ENCODE data around the gene POLR1E. TPM values are rescaled to one million over a fixed set of nuclear protein-coding genes. Genes with fewer than 3 reads are reported as not detected.

The POLR1E gene
- total and polyA plus RNA-seq, 10 of the 15 experiments (the other 5 are each of a cell fraction or from before 2014, with no cell fraction given) = 13.7 to 71.3 (median 50.4) TPM

- TF ChIP-seq ZNF217 (IDR thresholded peaks at IDR 0.05) = no peak
- no peak for TF ChIP-seq PML (IDR thresholded peaks at IDR 0.05; ENCODE audit: low read length)
- TF ChIP-seq RELA (IDR thresholded peaks at IDR 0.05; ENCODE audit: borderline replicate concordance, partially characterized antibody) = no peak
- no peak for TF ChIP-seq KLF5 (IDR thresholded peaks at IDR 0.05; ENCODE audit: partially characterized antibody)
- TF ChIP-seq CTCF (IDR thresholded peaks at IDR 0.05 in 2 of 3, conservative IDR thresholded peaks at IDR 0.05 in 1 of 3; ENCODE audit: control insufficient read depth in 2 of 3, extremely low read depth in 1 of 3, insufficient read depth in 1 of 3, low read depth in 3 of 3, low read length in 3 of 3) = no peak
Measured at GRCh38 chr9:37522971-37523370, 37.2 kb downstream of the POLR1E start (continued).

GRCh38 chr9:37523916-37524315, 38.2 kb downstream of the POLR1E start:
- Histone ChIP-seq H3K27me3 (replicated peaks in 1 of 2; ENCODE audit: control insufficient read depth in 2 of 2, insufficient read depth in 2 of 2, low read length in 1 of 2) (no peaks in the 10 kb centered on the region), H3K9ac (ENCODE audit: control insufficient read depth, insufficient read depth, low read length) (no peak overlapping the region), H3K4me2 (ENCODE audit: control insufficient read depth, insufficient read depth) (no peak overlapping the region), H3K27ac (ENCODE audit: control insufficient read depth, insufficient read depth) (no peak overlapping the region), H3K4me1 (ENCODE audit: control insufficient read depth, insufficient read depth, low read length) (peaks cover 6% of the 10 kb centered on the region), H3K9me3 (replicated peaks; ENCODE audit: control insufficient read depth, insufficient read depth, low read length) (no peaks in the 10 kb centered on the region), H3K79me2 (ENCODE audit: control insufficient read depth, insufficient read depth, low read length) (no peaks in the 10 kb centered on the region), H3K4me3 (no peak overlapping the region), H3K36me3 (ENCODE audit: control insufficient read depth in 2 of 2, insufficient read depth in 2 of 2, low read length in 1 of 2) (peaks cover 1 to 12% of the 10 kb centered on the region in 2 experiments; a peak in 2 of 4 replicates), H4K20me1 (ENCODE audit: control insufficient read depth, insufficient read depth) (no peaks in the 10 kb centered on the region), H2AFZ (ENCODE audit: control insufficient read depth, low read depth, low read length) (no peak overlapping the region)
- CTCF ChIA-PET = interaction anchor here (0.7 kb wide), 1 partner anchor 16 kb away, joined by 3 read pairs; no protein-coding TSS in a partner anchor
- RAD21 ChIA-PET (ENCODE audit: unreplicated experiment) = no interaction called here
- intact Hi-C loops (cut with micrococcal nuclease; ENCODE audit: unreplicated experiment) = no loop called here
- SMC1A ChIA-PET (ENCODE audit: uncharacterized antibody, unreplicated experiment) = no interaction called here
- no TSS peak for BruUV-seq (replicated peaks)
- DNase-seq (ENCODE audit: low read depth, low spot score) (no peak), ATAC-seq (no peak), FAIRE-seq (no peak)
- POLR2A ChIA-PET = no interaction called here
- in situ Hi-C loops (cut with MboI) = no loop called here
- WGBS (ENCODE audit: insufficient coverage, insufficient replicate concordance, low lambda C conversion rate, missing lambda C conversion rate) = 98% methylated on average over 6 of the region's 6 CpGs
- TF ChIP-seq PKNOX1 (IDR thresholded peaks at IDR 0.05) = no peak
- TF ChIP-seq ZBTB33 (IDR thresholded peaks at IDR 0.05) = no peak
- TF ChIP-seq NRF1 (conservative IDR thresholded peaks at IDR 0.05; ENCODE audit: low read depth, low read length) = no peak
- TF ChIP-seq STAT3 (IDR thresholded peaks at IDR 0.05; ENCODE audit: low read depth, low read length) = no peak
- TF ChIP-seq CHD4 (IDR thresholded peaks at IDR 0.05) = no peak
- TF ChIP-seq ZBTB40 (IDR thresholded peaks at IDR 0.05; ENCODE audit: borderline replicate concordance) = no peak
- TF ChIP-seq TAF1 (IDR thresholded peaks at IDR 0.05; ENCODE audit: borderline replicate concordance, low read depth, low read length) = no peak
- no peak for TF ChIP-seq JUND (IDR thresholded peaks at IDR 0.05; ENCODE audit: low read depth, low read length)
- TF ChIP-seq ZNF384 (IDR thresholded peaks at IDR 0.05; ENCODE audit: borderline replicate concordance, low read depth, low read length) = no peak
- TF ChIP-seq HDAC2 (IDR thresholded peaks at IDR 0.05) = no peak
- no peak for TF ChIP-seq FOXK2 (IDR thresholded peaks at IDR 0.05)

Measured in GM12878 (cell line).